ENCODE results near the gene WNT9A.
A peak's percentile ranks its signal among the peaks of the same experiment; 100 is the strongest.
"Not testable (repeated sequence)": the region's sequence is repeated elsewhere in the genome, so short reads cannot be mapped to it uniquely, and the experiment has no call there.

The WNT9A gene

GRCh38 chr1:227947676-227948492 lies at the start of gene WNT9A:
Gene WNT9A (minus strand): TSS chr1:227947932. CDS start chr1:227947887, 45 bp downstream.
- DNase-seq, result no peak

GRCh38 chr1:227996187-227996950 lies 48.6 kb upstream of the WNT9A start:
- DNase-seq, result no peak

GRCh38 chr1:227994632-227995300 lies 47.0 kb upstream of the WNT9A start:
- DNase-seq, result peak; percentile 1

GRCh38 chr1:227987181-227987580 lies 39.4 kb upstream of the WNT9A start:
- no peak for DNase-seq

- not testable (repeated sequence) for DNase-seq
These were observed 28.0 kb upstream of the WNT9A start for GRCh38 chr1:227975583-227976283.

GRCh38 chr1:227973724-227974288 lies 26.1 kb upstream of the WNT9A start:
- DNase-seq, result not testable (repeated sequence)

GRCh38 chr1:227972843-227973374 lies 25.2 kb upstream of the WNT9A start:
- DNase-seq, result not testable (repeated sequence)

GRCh38 chr1:227972283-227972679 lies 24.5 kb upstream of the WNT9A start:
- DNase-seq, result not testable (repeated sequence)

GRCh38 chr1:227971643-227972282 lies 24.0 kb upstream of the WNT9A start:
- not testable (repeated sequence) for DNase-seq

- DNase-seq, result not testable (repeated sequence)
These were observed 23.5 kb upstream of the WNT9A start for GRCh38 chr1:227971216-227971615.

GRCh38 chr1:227970076-227970995 lies 22.6 kb upstream of the WNT9A start:
- DNase-seq, result not testable (repeated sequence)

GRCh38 chr1:227967815-227968214 lies 20.1 kb upstream of the WNT9A start:
- not testable (repeated sequence) for DNase-seq

- not testable (repeated sequence) for DNase-seq
These were observed 19.0 kb upstream of the WNT9A start for GRCh38 chr1:227966733-227967132.

- DNase-seq, result no peak
These were observed 14.1 kb upstream of the WNT9A start for GRCh38 chr1:227961651-227962466.

GRCh38 chr1:227959325-227959860 lies 11.7 kb upstream of the WNT9A start:
- no peak for DNase-seq

- DNase-seq, result no peak
These were observed 11.0 kb upstream of the WNT9A start for GRCh38 chr1:227958617-227959324.

GRCh38 chr1:227955808-227956207 lies 8.1 kb upstream of the WNT9A start:
- no peak for DNase-seq

- no peak for DNase-seq
These were observed 6.6 kb upstream of the WNT9A start for GRCh38 chr1:227954163-227954850.

Measured in activated gamma-delta T cell treated with Interleukin-2 at 50 U/mL for 16 hours (primary cell).